PC-3 (cell line): ENCODE data around the gene EPHB2. TPM values are rescaled to one million over a fixed set of nuclear protein-coding genes. Genes with fewer than 3 reads are reported as not detected.

Experiments used
- ATAC-seq: fragments of 200-7000 bp; cut with Tn5 transposase; 2 replicates; pipeline ENCODE4 v1.9.1; 2020; ENCODE audit warnings: mild to moderate bottlenecking, moderate library complexity
- BruUV-seq: library from RNA; stranded (reverse); fragments of 400-500 nt; replicated peaks from 2 replicates; lab custom pipeline; 2021; lab: Mats Ljungman, UMichigan
- CTCF ChIA-PET: fragments of 300-600 bp; sonication (Branson Sonifier 250); formaldehyde crosslinking; loops from one replicate; lab custom pipeline; 2022; ENCODE audit warnings: antibody characterized with exemption; lab: Charles Lee
- POLR2A ChIA-PET: fragments of 300-600 bp; sonication (Branson Sonifier 250); formaldehyde crosslinking; loops from one replicate; lab custom pipeline; 2022; ENCODE audit warnings: antibody characterized with exemption; ENCODE audit not compliant: unreplicated experiment; lab: Charles Lee
- DNase-seq: peaks from one replicate; pipeline ENCODE4 v3.0.0-alpha.2; 2015
- H2AFZ ChIP-seq: fragments of 300-600 bp; sonication (generic); 2 replicates; pipeline ENCODE4 v1.6.0; 2016; ENCODE audit warnings: antibody characterized with exemption, low read length
- H3F3A ChIP-seq: fragments of 300-600 bp; sonication (generic); one replicate; pipeline ENCODE4 v1.6.0; 2017; ENCODE audit warnings: antibody characterized with exemption, low read length, control low read depth, mild to moderate bottlenecking; ENCODE audit not compliant: unreplicated experiment
- H3K27ac ChIP-seq: fragments of 300-600 bp; sonication (generic); 2 replicates; pipeline ENCODE4 v1.5.1; 2016; ENCODE audit warnings: mild to moderate bottlenecking, low read length
- H3K27me3 ChIP-seq: fragments of 300-600 bp; sonication (generic); 2 replicates; pipeline ENCODE4 v1.6.1; 2016; ENCODE audit warnings: low read length, mixed read lengths
- H3K36me3 ChIP-seq: fragments of 300-600 bp; sonication (generic); 2 replicates; pipeline ENCODE4 v1.6.1; 2016; ENCODE audit warnings: low read depth, mixed run types, low read length, mixed read lengths
- H3K4me1 ChIP-seq: fragments of 300-600 bp; sonication (generic); 2 replicates; pipeline ENCODE4 v1.5.1; 2016; ENCODE audit warnings: low read length; ENCODE audit not compliant: insufficient read depth
- H3K4me2 ChIP-seq: fragments of 300-600 bp; sonication (generic); 2 replicates; pipeline ENCODE4 v1.6.0; 2016; ENCODE audit warnings: low read length
- H3K4me3 ChIP-seq: fragments of 300-600 bp; sonication (generic); 2 replicates; pipeline ENCODE4 v1.5.1; 2016; ENCODE audit warnings: mild to moderate bottlenecking, low read length, mixed read lengths
- H3K79me2 ChIP-seq: fragments of 300-600 bp; sonication (generic); 2 replicates; pipeline ENCODE4 v1.6.1; 2017; ENCODE audit warnings: low read length, mixed read lengths
- H3K9ac ChIP-seq: fragments of 300-600 bp; sonication (generic); 2 replicates; pipeline ENCODE4 v1.6.0; 2016; ENCODE audit warnings: mild to moderate bottlenecking, low read length
- H3K9me2 ChIP-seq: fragments of 300-600 bp; sonication (generic); replicated peaks from 2 replicates; pipeline ENCODE4 v1.6.1; 2016; ENCODE audit warnings: mixed run types, low read length, mixed read lengths
- H3K9me3 ChIP-seq: fragments of 300-600 bp; sonication (generic); 2 replicates; pipeline ENCODE4 v1.6.1; 2016; ENCODE audit warnings: low read length, mixed read lengths
- H4K20me1 ChIP-seq: fragments of 300-600 bp; sonication (generic); 2 replicates; pipeline ENCODE4 v1.6.1; 2016; ENCODE audit warnings: low read length, mixed read lengths
- EZH2 ChIP-seq: fragments of 300-600 bp; sonication (generic); IDR thresholded peaks from one replicate; pipeline ENCODE4 v1.6.1; 2017; ENCODE audit warnings: antibody characterized with exemption, mild to moderate bottlenecking, low read length; ENCODE audit not compliant: unreplicated experiment
- EZH2phosphoT487 ChIP-seq: fragments of 300-600 bp; sonication (generic); IDR thresholded peaks from 2 replicates; pipeline ENCODE4 v1.6.1; 2018; ENCODE audit warnings: mild to moderate bottlenecking, antibody characterized with exemption, low read length, borderline replicate concordance
- intact Hi-C: fragments of 100-400 bp; cut with micrococcal nuclease; formaldehyde crosslinking; loops from 2 replicates; pipeline ENCODE4 v1.9.0; 2023
- total RNA-seq: library from RNA; depleted of rRNA; stranded (reverse); fragments of >200 nt; gene quantifications from 2 replicates; pipeline ENCODE4 v1.2.3, GENCODE V29; 2014
- TF ChIP-seq, protein P1 (sequence below): fragments of 300-600 bp; sonication (generic); conservative IDR thresholded peaks from 2 replicates; pipeline ENCODE4 v1.5.1; 2017; ENCODE audit warnings: antibody characterized with exemption, low read depth, mild to moderate bottlenecking, low read length

The EPHB2 gene
- total RNA-seq, 1 experiment from 2014 or later: 23.2 TPM

- POLR2A ChIA-PET: no interaction called here
- TF ChIP-seq EZH2 (no peak), EZH2phosphoT487 (no peak)
- TF ChIP-seq, protein P1, sequence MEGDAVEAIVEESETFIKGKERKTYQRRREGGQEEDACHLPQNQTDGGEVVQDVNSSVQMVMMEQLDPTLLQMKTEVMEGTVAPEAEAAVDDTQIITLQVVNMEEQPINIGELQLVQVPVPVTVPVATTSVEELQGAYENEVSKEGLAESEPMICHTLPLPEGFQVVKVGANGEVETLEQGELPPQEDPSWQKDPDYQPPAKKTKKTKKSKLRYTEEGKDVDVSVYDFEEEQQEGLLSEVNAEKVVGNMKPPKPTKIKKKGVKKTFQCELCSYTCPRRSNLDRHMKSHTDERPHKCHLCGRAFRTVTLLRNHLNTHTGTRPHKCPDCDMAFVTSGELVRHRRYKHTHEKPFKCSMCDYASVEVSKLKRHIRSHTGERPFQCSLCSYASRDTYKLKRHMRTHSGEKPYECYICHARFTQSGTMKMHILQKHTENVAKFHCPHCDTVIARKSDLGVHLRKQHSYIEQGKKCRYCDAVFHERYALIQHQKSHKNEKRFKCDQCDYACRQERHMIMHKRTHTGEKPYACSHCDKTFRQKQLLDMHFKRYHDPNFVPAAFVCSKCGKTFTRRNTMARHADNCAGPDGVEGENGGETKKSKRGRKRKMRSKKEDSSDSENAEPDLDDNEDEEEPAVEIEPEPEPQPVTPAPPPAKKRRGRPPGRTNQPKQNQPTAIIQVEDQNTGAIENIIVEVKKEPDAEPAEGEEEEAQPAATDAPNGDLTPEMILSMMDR: no peak
- no peaks in the 10 kb centered on the region for H3K9me3 ChIP-seq
- no peak overlapping the region for H2AFZ ChIP-seq
- BruUV-seq: no TSS peak
- no peaks in the 10 kb centered on the region for H3K27me3 ChIP-seq
- no peak overlapping the region for H3K4me3 ChIP-seq
- H3K9ac ChIP-seq: no peak overlapping the region
- ATAC-seq (no peak), DNase-seq (no peak)
- H4K20me1 ChIP-seq: no peaks in the 10 kb centered on the region
- no peaks in the 10 kb centered on the region for H3K9me2 ChIP-seq
- no peaks in the 10 kb centered on the region for H3K79me2 ChIP-seq
- no peak overlapping the region for H3K27ac ChIP-seq
- H3K36me3 ChIP-seq: no peaks in the 10 kb centered on the region
- H3K4me1 ChIP-seq: no peaks in the 10 kb centered on the region
- no peak overlapping the region for H3K4me2 ChIP-seq
- no peaks in the 10 kb centered on the region for H3F3A ChIP-seq
- CTCF ChIA-PET: no interaction called here
- intact Hi-C loops: no loop called here
These were observed 204.6 kb downstream of the EPHB2 start for GRCh38 chr1:22915231-22915630.

DNA sequence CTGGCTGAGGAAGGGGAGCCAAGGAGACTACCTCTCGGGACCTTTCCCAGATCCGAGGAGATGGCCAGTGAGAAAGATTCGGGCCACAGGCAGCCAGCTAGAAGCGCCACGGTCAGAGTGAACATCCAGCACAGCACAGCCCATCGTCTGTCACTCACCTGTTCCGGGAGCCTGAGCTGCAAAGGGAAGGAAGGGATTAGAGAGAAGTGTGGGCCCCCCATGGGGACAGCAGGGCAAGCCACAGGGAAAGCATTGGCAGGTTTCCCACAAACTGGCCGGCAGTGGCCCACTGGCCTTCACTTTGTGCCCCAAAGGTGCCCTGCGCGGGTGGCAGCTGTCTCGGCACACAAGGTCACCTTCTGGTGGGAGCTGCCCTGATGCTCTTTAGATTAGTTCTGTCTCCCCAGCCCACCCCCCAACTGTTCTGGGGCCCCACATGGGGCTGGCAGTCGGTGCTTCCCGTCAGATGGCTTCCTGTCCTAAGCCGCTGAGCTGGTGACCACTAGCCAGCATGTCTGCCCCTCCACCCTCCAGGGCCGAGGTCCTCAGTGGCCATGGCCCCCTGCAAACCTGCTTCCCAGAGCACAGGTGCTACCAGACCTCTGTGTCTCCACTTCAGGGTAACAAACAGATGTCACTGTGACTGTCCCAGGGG lies 205.3 kb downstream of the EPHB2 start:
- DNase-seq: no peak
- CTCF ChIA-PET: no interaction called here
- no peaks in the 10 kb centered on the region for H3K4me1 ChIP-seq
- H3K9ac ChIP-seq: no peak overlapping the region
- POLR2A ChIA-PET: interaction anchor here (0.6 kb wide), 1 partner anchor 305 kb away, joined by 6 read pairs; no protein-coding TSS in a partner anchor
- no peak overlapping the region for H2AFZ ChIP-seq
- H3K27me3 ChIP-seq: no peaks in the 10 kb centered on the region
- H3K4me2 ChIP-seq: no peak overlapping the region
- no peak for ATAC-seq
- TF ChIP-seq EZH2 (no peak), EZH2phosphoT487 (no peak)
- TF ChIP-seq, protein P1: no peak
- no peaks in the 10 kb centered on the region for H3K36me3 ChIP-seq
- H3K27ac ChIP-seq: no peak overlapping the region
- no peaks in the 10 kb centered on the region for H3K9me2 ChIP-seq
- BruUV-seq: no TSS peak
- H3K4me3 ChIP-seq: no peak overlapping the region
- no peaks in the 10 kb centered on the region for H4K20me1 ChIP-seq
- intact Hi-C loops: no loop called here
- no peaks in the 10 kb centered on the region for H3K9me3 ChIP-seq
- no peaks in the 10 kb centered on the region for H3K79me2 ChIP-seq
- no peaks in the 10 kb centered on the region for H3F3A ChIP-seq

DNA sequence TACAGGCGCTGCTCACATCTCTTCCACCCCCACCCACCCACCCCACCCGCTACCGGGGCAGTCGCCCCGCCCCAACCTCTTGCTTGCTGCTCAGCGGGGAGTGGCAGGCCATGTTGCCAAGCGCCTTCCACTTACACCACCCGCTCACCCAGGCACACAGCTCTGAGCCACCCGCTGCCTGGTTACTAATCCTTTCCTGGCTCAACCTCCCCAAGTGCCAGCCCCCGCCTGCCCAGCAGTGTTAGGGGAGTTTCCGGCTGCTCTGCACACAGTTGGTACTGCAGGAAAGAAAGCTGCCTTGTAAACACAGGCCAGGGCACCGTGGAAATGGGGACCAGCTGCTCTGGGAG lies 205.8 kb downstream of the EPHB2 start:
- no peak overlapping the region for H2AFZ ChIP-seq
- BruUV-seq: no TSS peak
- ChIA-PET CTCF (no interaction called here), POLR2A (no interaction called here)
- DNase-seq (no peak), ATAC-seq (no peak)
- no peaks in the 10 kb centered on the region for H3K4me1 ChIP-seq
- H3K27ac ChIP-seq: no peak overlapping the region
- TF ChIP-seq, protein P1: no peak
- TF ChIP-seq EZH2phosphoT487 (no peak), EZH2 (no peak)
- intact Hi-C loops: no loop called here
- H3K27me3 ChIP-seq: no peaks in the 10 kb centered on the region
- no peaks in the 10 kb centered on the region for H4K20me1 ChIP-seq
- H3K36me3 ChIP-seq: no peaks in the 10 kb centered on the region
- no peaks in the 10 kb centered on the region for H3K9me3 ChIP-seq
- H3K9ac ChIP-seq: no peak overlapping the region
- H3K4me3 ChIP-seq: no peak overlapping the region
- no peaks in the 10 kb centered on the region for H3K9me2 ChIP-seq
- no peaks in the 10 kb centered on the region for H3K79me2 ChIP-seq
- H3F3A ChIP-seq: no peaks in the 10 kb centered on the region
- no peak overlapping the region for H3K4me2 ChIP-seq
